ENCODE results near the gene SMIM26. TPM values are rescaled to one million over a fixed set of nuclear protein-coding genes. Genes with fewer than 3 reads are reported as not detected.

Gene SMIM26
- total RNA-seq, 6 donors from 2014 or later, result 12.5 to 81.3 (median 63.7) TPM

DNA sequence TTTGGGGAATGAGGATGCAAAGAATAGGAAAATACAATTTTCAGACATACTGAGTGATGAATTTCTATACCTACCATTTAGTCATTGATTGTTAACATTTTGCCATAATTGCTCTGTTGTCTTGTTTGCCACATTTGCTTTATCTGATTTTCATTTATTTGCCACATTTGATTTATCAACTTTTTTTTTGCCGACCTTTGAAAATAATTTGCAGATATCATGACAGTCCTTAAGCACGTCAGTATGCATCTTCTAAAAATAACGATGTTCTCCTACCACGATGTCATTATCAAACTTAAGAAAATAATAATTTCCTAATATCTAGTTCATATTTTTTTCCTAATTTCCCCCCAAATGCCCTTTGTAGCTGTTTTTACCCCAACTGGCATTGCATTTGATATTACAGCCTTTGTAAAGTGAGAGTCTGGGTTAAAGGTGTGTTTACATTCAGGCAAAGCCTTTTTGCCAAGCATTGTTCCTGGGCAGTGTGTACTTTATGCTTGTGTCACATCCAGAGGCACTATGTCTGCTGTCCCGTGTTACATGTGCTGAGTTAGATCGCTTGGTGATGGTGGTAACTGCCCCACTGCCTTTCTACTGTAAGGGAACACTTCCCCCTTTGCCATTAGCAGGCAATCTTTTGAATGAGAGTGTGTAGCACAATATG is 33.1 kb upstream of the SMIM26 start:
- H3K27ac ChIP-seq, result no peak overlapping the region
- no peaks in the 10 kb centered on the region for H3K4me1 ChIP-seq
- H3K36me3 ChIP-seq, result peaks cover 32 to 96% (median 70%) of the 10 kb centered on the region in 4 donors
- DNase-seq (no peak), ATAC-seq (ENCODE audit: low FRiP score in 2 of 2) (no peak)
- H3K9me3 ChIP-seq, result no peaks in the 10 kb centered on the region
- H3K4me3 ChIP-seq, result no peak overlapping the region
- no peak for TF ChIP-seq POLR2AphosphoS5 (IDR thresholded peaks at IDR 0.05)
- TF ChIP-seq POLR2A (IDR thresholded peaks at IDR 0.05), result no peak
- TF ChIP-seq, protein P1, sequence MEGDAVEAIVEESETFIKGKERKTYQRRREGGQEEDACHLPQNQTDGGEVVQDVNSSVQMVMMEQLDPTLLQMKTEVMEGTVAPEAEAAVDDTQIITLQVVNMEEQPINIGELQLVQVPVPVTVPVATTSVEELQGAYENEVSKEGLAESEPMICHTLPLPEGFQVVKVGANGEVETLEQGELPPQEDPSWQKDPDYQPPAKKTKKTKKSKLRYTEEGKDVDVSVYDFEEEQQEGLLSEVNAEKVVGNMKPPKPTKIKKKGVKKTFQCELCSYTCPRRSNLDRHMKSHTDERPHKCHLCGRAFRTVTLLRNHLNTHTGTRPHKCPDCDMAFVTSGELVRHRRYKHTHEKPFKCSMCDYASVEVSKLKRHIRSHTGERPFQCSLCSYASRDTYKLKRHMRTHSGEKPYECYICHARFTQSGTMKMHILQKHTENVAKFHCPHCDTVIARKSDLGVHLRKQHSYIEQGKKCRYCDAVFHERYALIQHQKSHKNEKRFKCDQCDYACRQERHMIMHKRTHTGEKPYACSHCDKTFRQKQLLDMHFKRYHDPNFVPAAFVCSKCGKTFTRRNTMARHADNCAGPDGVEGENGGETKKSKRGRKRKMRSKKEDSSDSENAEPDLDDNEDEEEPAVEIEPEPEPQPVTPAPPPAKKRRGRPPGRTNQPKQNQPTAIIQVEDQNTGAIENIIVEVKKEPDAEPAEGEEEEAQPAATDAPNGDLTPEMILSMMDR (IDR thresholded peaks at IDR 0.05), result no peak
- TF ChIP-seq EP300 (IDR thresholded peaks at IDR 0.05), result no peak
- no peaks in the 10 kb centered on the region for H3K27me3 ChIP-seq
- WGBS, 2 donors, result 84 to 85% methylated on average over 6 of the region's 6 CpGs

DNA sequence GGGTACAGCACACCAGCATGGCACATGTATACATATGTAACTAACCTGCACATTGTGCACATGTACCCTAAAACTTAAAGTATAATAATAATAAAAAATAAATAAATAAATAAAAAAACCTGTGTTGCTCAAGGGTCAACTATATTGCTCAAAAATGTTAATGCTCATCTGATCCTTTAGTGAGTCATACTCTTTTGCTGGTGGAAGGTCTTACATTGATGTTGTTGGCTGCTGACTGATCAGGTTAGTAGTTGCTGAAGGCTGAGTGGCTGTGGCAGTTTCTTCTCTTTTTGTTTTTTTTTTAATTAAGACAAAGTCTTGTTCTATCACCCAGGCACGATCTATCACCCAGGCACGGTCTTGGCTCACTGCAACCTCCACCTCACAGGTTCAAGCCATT is 29.6 kb upstream of the SMIM26 start:
- no peak overlapping the region for H3K4me3 ChIP-seq
- no peaks in the 10 kb centered on the region for H3K27me3 ChIP-seq
- DNase-seq (no peak), ATAC-seq (ENCODE audit: low FRiP score in 2 of 2) (no peak)
- TF ChIP-seq EP300 (IDR thresholded peaks at IDR 0.05) (no peak), POLR2A (IDR thresholded peaks at IDR 0.05) (no peak), POLR2AphosphoS5 (IDR thresholded peaks at IDR 0.05) (no peak)
- TF ChIP-seq, protein P1 (IDR thresholded peaks at IDR 0.05), result no peak
- WGBS, 2 donors, result 97 to 100% methylated on average over 2 of the region's 2 CpGs
- no peaks in the 10 kb centered on the region for H3K9me3 ChIP-seq
- no peaks in the 10 kb centered on the region for H3K4me1 ChIP-seq
- H3K36me3 ChIP-seq, result peaks cover 19 to 84% (median 60%) of the 10 kb centered on the region in 4 donors
- no peak overlapping the region for H3K27ac ChIP-seq

DNA sequence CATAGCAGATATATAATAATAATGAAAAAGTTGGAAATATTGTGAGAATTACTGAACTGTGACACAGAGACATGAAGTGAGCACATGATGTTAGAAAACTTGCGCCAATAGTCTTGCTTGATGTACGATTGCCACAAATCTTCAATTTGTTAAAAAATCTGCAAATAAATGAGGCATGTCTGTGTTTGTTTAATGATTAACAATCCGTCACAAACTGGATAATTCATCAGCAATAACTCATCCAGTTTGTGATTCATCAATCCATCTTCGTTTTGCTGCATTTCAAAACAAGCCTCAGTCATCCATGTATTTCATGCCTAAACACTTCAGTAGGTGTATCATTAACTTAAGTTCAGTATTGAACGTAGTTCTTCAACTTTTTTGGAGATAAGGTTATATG is 25.5 kb upstream of the SMIM26 start:
- Histone ChIP-seq H3K36me3 (peaks cover 0 to 84% (median 59%) of the 10 kb centered on the region in 4 donors), H3K4me1 (no peaks in the 10 kb centered on the region), H3K27ac (no peak overlapping the region), H3K27me3 (no peaks in the 10 kb centered on the region), H3K9me3 (no peaks in the 10 kb centered on the region), H3K4me3 (no peak overlapping the region)
- 85 to 86% methylated on average over 5 of the region's 5 CpGs for WGBS, 2 donors
- no peak for ATAC-seq (ENCODE audit: low FRiP score in 2 of 2)
- TF ChIP-seq EP300 (IDR thresholded peaks at IDR 0.05), result no peak
- no peak for TF ChIP-seq POLR2A (IDR thresholded peaks at IDR 0.05)
- no peak for TF ChIP-seq POLR2AphosphoS5 (IDR thresholded peaks at IDR 0.05)
- TF ChIP-seq, protein P1 (IDR thresholded peaks at IDR 0.05), result no peak
- DNase-seq, result no peak

DNA sequence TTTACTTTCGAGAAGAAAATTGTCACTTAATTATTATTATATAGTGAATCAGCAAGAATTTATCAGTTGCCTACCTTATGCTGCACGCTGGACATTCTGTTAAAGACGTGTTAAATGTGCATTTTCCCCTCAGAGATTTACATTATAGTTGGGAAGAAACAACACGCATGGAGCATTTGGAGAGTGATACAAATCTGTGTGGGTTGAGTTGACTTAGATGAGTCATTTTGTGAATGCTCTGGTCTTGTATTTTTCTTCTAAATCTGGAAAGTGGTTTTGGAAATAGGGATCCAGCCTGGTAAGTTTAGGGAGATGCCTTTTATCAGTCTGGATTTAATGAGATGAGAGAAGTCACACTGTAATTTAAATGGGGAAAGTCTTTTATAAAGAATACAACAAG is 24.0 kb upstream of the SMIM26 start:
- Histone ChIP-seq H3K4me1 (no peaks in the 10 kb centered on the region), H3K36me3 (peaks cover 0 to 86% (median 66%) of the 10 kb centered on the region in 4 donors), H3K27me3 (no peaks in the 10 kb centered on the region), H3K9me3 (no peaks in the 10 kb centered on the region), H3K4me3 (no peak overlapping the region), H3K27ac (no peak overlapping the region)
- WGBS, 2 donors, result 97 to 98% methylated on average over 4 of the region's 4 CpGs
- TF ChIP-seq EP300 (IDR thresholded peaks at IDR 0.05) (no peak), POLR2A (IDR thresholded peaks at IDR 0.05) (no peak), POLR2AphosphoS5 (IDR thresholded peaks at IDR 0.05) (no peak)
- TF ChIP-seq, protein P1 (IDR thresholded peaks at IDR 0.05), result no peak
- DNase-seq (no peak), ATAC-seq (ENCODE audit: low FRiP score in 2 of 2) (no peak)

- WGBS, 2 donors, result 91 to 93% methylated on average over 7 of the region's 7 CpGs
Measured at GRCh38 chr20:18543932-18544331, 23.3 kb upstream of the SMIM26 start.

More at GRCh38 chr20:18543932-18544331, 23.3 kb upstream of the SMIM26 start:
- Histone ChIP-seq H3K4me3 (no peak overlapping the region), H3K9me3 (no peaks in the 10 kb centered on the region), H3K27me3 (no peaks in the 10 kb centered on the region), H3K4me1 (no peaks in the 10 kb centered on the region), H3K36me3 (peaks cover 0 to 86% (median 73%) of the 10 kb centered on the region in 4 donors), H3K27ac (no peak overlapping the region)
- DNase-seq (peak in 1 of 2 donors; percentile 26), ATAC-seq (ENCODE audit: low FRiP score in 2 of 2) (no peak)
- TF ChIP-seq EP300 (IDR thresholded peaks at IDR 0.05) (no peak), POLR2AphosphoS5 (IDR thresholded peaks at IDR 0.05) (no peak), POLR2A (IDR thresholded peaks at IDR 0.05) (no peak)
- TF ChIP-seq, protein P1 (IDR thresholded peaks at IDR 0.05), result no peak

All from upper lobe of left lung (tissue), 6 donors.